Hepatocyte (in vitro differentiated cells): Measurements from ENCODE around the gene TNNI3K.

ENCODE experiments used
- CTCF ChIP-seq: fragments of 200-600 bp; sonication (generic); IDR thresholded peaks from 2 replicates; pipeline ENCODE4 v1.5.1; 2016; ENCODE audit warnings: antibody characterized with exemption, mild to moderate bottlenecking; ENCODE audit not compliant: poor library complexity
- EZH2 ChIP-seq: fragments of 200-600 bp; sonication (generic); IDR thresholded peaks from 2 replicates; pipeline ENCODE4 v1.6.1; 2016; ENCODE audit warnings: antibody characterized with exemption, mild to moderate bottlenecking, borderline replicate concordance

DNA sequence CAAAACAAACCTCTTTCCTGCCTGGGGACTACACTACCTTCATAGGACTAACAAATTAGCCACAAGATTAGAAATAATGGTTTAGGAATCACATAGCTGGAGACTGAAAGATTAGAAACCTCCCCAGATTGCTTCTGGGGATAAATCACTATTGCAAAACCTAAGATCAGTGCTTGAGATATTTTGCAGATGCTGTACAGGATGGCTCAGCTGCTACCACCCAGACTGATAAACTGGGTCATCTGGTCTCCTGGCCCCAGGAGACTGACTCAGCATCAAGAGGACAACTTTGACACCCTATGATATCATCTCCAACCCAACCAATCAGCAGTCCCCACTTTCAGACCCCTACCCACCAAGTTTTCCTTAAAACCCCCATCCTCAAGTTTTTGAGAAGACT lies 140.2 kb downstream of the TNNI3K start:
- TF ChIP-seq CTCF (no peak), EZH2 (no peak)
